ENCODE results near the gene PPP1R15B. TPM values are rescaled to one million over a fixed set of nuclear protein-coding genes. Genes with fewer than 3 reads are reported as not detected.

The PPP1R15B gene
- total RNA-seq, 4 donors from 2014 or later = 44.4 to 53.2 (median 50.9) TPM

DNA sequence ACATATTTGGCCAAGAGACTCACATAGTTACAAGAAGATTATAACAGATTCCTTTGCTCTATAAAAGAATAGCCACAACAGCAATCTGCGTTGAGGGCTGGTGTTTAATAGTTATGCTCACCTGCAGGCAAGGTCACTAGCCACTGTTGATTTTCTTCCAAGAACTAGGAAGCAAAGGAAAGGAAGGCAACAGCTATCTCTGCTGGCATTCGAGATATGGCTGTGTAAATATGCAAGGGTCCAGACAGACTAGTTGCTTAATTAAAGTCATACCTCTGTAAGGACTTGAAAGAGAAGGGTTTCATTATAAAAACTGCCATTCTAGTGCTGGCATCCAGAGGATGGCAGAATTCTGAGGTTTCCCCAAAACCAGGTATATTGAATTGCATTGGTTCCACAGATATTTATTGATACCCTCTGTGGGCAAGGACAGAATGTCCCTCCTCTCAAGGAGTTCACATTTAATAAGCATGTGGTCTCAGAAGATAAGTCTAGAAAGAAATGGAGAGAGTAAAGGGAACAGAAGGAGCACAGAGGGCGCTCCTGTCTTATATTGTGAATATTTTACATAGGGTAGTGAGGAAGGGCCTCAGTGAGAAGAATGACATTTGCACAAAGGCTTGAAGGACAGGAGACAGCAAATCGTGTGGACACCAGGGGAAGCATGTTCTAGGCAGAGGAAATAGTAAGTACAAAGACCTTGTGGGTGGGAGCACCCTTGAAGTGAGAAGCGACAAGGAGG, 28.3 kb downstream of the PPP1R15B start:
- ATAC-seq = no peak
- WGBS, 2 donors (ENCODE audit: low coverage in 1 of 2) = 77 to 79% methylated on average over 3 to 5 of the region's 5 CpGs
- no peak for TF ChIP-seq EP300 (IDR thresholded peaks at IDR 0.05)
- TF ChIP-seq, protein P1, sequence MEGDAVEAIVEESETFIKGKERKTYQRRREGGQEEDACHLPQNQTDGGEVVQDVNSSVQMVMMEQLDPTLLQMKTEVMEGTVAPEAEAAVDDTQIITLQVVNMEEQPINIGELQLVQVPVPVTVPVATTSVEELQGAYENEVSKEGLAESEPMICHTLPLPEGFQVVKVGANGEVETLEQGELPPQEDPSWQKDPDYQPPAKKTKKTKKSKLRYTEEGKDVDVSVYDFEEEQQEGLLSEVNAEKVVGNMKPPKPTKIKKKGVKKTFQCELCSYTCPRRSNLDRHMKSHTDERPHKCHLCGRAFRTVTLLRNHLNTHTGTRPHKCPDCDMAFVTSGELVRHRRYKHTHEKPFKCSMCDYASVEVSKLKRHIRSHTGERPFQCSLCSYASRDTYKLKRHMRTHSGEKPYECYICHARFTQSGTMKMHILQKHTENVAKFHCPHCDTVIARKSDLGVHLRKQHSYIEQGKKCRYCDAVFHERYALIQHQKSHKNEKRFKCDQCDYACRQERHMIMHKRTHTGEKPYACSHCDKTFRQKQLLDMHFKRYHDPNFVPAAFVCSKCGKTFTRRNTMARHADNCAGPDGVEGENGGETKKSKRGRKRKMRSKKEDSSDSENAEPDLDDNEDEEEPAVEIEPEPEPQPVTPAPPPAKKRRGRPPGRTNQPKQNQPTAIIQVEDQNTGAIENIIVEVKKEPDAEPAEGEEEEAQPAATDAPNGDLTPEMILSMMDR (IDR thresholded peaks at IDR 0.05) = no peak
- no peak for TF ChIP-seq POLR2AphosphoS5 (IDR thresholded peaks at IDR 0.05)
- TF ChIP-seq POLR2A (IDR thresholded peaks at IDR 0.05) = no peak
- H3K27me3 ChIP-seq = peaks cover 8% of the 10 kb centered on the region
- H3K4me1 ChIP-seq = peaks cover 0 to 13% (median 0%) of the 10 kb centered on the region in 3 donors
- H3K27ac ChIP-seq = no peak overlapping the region
- no peak overlapping the region for H3K4me3 ChIP-seq
- no peaks in the 10 kb centered on the region for H3K36me3 ChIP-seq
- no peaks in the 10 kb centered on the region for H3K9me3 ChIP-seq

GRCh38 chr1:204382714-204383083, 28.9 kb downstream of the PPP1R15B start:
- peaks cover 0 to 19% (median 2%) of the 10 kb centered on the region in 3 donors for H3K4me1 ChIP-seq
- no peaks in the 10 kb centered on the region for H3K9me3 ChIP-seq
- H3K4me3 ChIP-seq = peak overlapping the region in 1 of 2 donors; percentile 13
- ATAC-seq = no peak
- no peak overlapping the region for H3K27ac ChIP-seq
- no peaks in the 10 kb centered on the region for H3K36me3 ChIP-seq
- WGBS, 2 donors (ENCODE audit: low coverage in 1 of 2) = 50 to 77% methylated on average over 2 of the region's 2 CpGs
- no peak for TF ChIP-seq POLR2AphosphoS5 (IDR thresholded peaks at IDR 0.05)
- TF ChIP-seq POLR2A (IDR thresholded peaks at IDR 0.05) = no peak
- TF ChIP-seq, protein P1 (IDR thresholded peaks at IDR 0.05) = no peak
- TF ChIP-seq EP300 (IDR thresholded peaks at IDR 0.05) = no peak
- H3K27me3 ChIP-seq = peaks cover 15% of the 10 kb centered on the region

DNA sequence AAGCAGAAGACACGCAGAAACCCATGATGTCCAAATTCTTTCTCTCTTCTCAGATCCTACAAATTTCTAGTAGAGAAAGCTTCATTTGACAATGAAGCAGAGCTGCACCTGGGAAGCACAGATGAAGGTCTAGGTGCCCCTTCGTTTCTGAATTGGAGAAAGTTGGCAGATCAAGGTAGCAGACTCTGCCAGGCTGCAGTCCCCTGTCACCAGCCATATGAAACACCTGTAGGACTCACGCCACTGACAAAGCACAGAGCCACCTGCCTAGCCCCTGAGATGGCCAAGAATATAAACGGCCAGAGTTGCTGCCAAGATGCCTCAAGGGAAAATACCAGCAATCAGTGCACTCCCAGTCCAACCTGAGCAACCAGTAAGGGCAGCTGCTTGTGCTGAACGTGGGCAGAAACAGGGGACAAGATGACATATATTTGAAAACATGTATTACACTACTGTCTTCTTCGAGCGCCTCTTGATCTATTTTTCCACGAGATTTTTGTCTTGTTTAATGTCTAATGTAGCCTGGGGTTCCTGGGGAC, 31.3 kb downstream of the PPP1R15B start:
- Histone ChIP-seq H3K27ac (no peak overlapping the region), H3K4me3 (no peak overlapping the region)
- ATAC-seq = no peak

GRCh38 chr1:204377800-204378668, 33.6 kb downstream of the PPP1R15B start:
- H3K4me1 ChIP-seq = peaks cover 0 to 19% (median 6%) of the 10 kb centered on the region in 3 donors
- TF ChIP-seq, protein P1 (IDR thresholded peaks at IDR 0.05) = peak in 1 of 4 experiments; percentile 5
- TF ChIP-seq POLR2AphosphoS5 (IDR thresholded peaks at IDR 0.05) = no peak
- H3K27ac ChIP-seq = no peak overlapping the region
- H3K27me3 ChIP-seq = peaks cover 61% of the 10 kb centered on the region
- 5 to 13% methylated on average over 7 to 8 of the region's 55 CpGs for WGBS, 2 donors (ENCODE audit: low coverage in 1 of 2)
- ATAC-seq = peak; percentile 44
- no peaks in the 10 kb centered on the region for H3K36me3 ChIP-seq
- H3K9me3 ChIP-seq = no peaks in the 10 kb centered on the region
- peak overlapping the region; percentile 7 to 53 for H3K4me3 ChIP-seq

More for the DNA sequence above, 31.3 kb downstream of the PPP1R15B start:
- Histone ChIP-seq H3K27me3 (peaks cover 38% of the 10 kb centered on the region), H3K9me3 (no peaks in the 10 kb centered on the region), H3K4me1 (peaks cover 0 to 28% (median 6%) of the 10 kb centered on the region in 3 donors), H3K36me3 (no peaks in the 10 kb centered on the region)
- 53 to 63% methylated on average over 6 to 8 of the region's 8 CpGs for WGBS, 2 donors (ENCODE audit: low coverage in 1 of 2)
- TF ChIP-seq, protein P1 (IDR thresholded peaks at IDR 0.05) = no peak
- TF ChIP-seq POLR2AphosphoS5 (IDR thresholded peaks at IDR 0.05) (no peak), POLR2A (IDR thresholded peaks at IDR 0.05) (no peak), EP300 (IDR thresholded peaks at IDR 0.05) (no peak)

Data from gastroesophageal sphincter (tissue), 4 donors.